Motor neuron (in vitro differentiated cells): ENCODE measurements around the gene LRP2. TPM values are rescaled to one million over a fixed set of nuclear protein-coding genes. Genes with fewer than 3 reads are reported as not detected.

Experiments
- ATAC-seq, 8 experiments: fragments of 200-7000 bp; cut with Tn5 transposase; replicated peaks in 6 of 8; 2 replicates each; pipeline ENCODE4 v1.8.0; 2021; ENCODE audit warnings: mild to moderate bottlenecking in 8 of 8, moderate library complexity in 8 of 8
- H3K27ac ChIP-seq, 2 donors: fragments of 250-450 bp; sonication (Bioruptor Pico); 2 replicates each; pipeline ENCODE4 v1.9.0; 2021; ENCODE audit warnings: antibody characterized with exemption in 2 of 2, mild to moderate bottlenecking in 2 of 2, moderate library complexity in 1 of 2
- H3K4me1 ChIP-seq, 2 donors: fragments of 250-450 bp; sonication (Bioruptor Pico); replicated peaks in 1 of 2; 2 replicates each; pipeline ENCODE4 v1.6.1; 2021; ENCODE audit warnings: antibody characterized with exemption in 2 of 2, mild to moderate bottlenecking in 2 of 2, moderate library complexity in 1 of 2
- H3K4me3 ChIP-seq, 5 donors: fragments of 250-450 bp; sonication (Bioruptor Pico); 2 replicates each; pipeline ENCODE4 v1.9.0; 2021; ENCODE audit warnings: antibody characterized with exemption in 5 of 5, mild to moderate bottlenecking in 5 of 5, moderate library complexity in 4 of 5
- WGBS, 10 experiments: fragments of 450-650 bp; shearing (Covaris generic); methylation state at CpG; one replicate each; pipeline ENCODE4 v1.0.0; 2022; 5-methylcytosine and 5-hydroxymethylcytosine counted together
- in situ Hi-C, 9 experiments: fragments of 400-800 bp; cut with MboI; loops; one replicate each; pipeline ENCODE4 v1.15.0; 2021; ENCODE audit warnings: low sequenced_read_pairs in 9 of 9, low pct_unique_long_range_greater_than_20kb in 2 of 9; ENCODE audit not compliant: unreplicated experiment in 9 of 9
- total RNA-seq, 8 experiments: library from RNA; unstranded; fragments of 300-600 nt; gene quantifications; 2 replicates each; pipeline versions ENCODE4 v1.2.3 to v1.2.4, GENCODE V29; 2022

LRP2 gene
- total RNA-seq, 8 experiments from 2014 or later, result 0.03 to 29.2 (median 6.5) TPM; not detected in 1

GRCh38 chr2:169093535-169093934, 268.8 kb downstream of the LRP2 start:
- Histone ChIP-seq H3K27ac (no peak overlapping the region), H3K4me1 (no peaks in the 10 kb centered on the region), H3K4me3 (no peak overlapping the region)
- 13 to 100% (median 92%) methylated on average over 1 to 2 of the region's 2 CpGs for WGBS, 10 experiments
- ATAC-seq, result no peak
- in situ Hi-C loops, result loop anchor here in 1 of 9 experiments (25.0 kb wide), 1 partner anchor 131 kb away; no protein-coding TSS in a partner anchor

- Histone ChIP-seq H3K27ac (no peak overlapping the region), H3K4me3 (no peak overlapping the region), H3K4me1 (no peaks in the 10 kb centered on the region)
- 0 to 90% (median 83%) methylated on average over 1 to 8 of the region's 8 CpGs for WGBS, 10 experiments
- no peak for ATAC-seq
- in situ Hi-C loops, result loop anchor here in 1 of 9 experiments (25.0 kb wide), 1 partner anchor 130 kb away; no protein-coding TSS in a partner anchor
These were observed 270.4 kb downstream of the LRP2 start for GRCh38 chr2:169091761-169092519.

GRCh38 chr2:169091256-169091655, 271.1 kb downstream of the LRP2 start:
- H3K27ac ChIP-seq, result no peak overlapping the region
- in situ Hi-C loops, result loop anchor here in 1 of 9 experiments (25.0 kb wide), 1 partner anchor 129 kb away; no protein-coding TSS in a partner anchor
- 6 to 100% (median 74%) methylated on average over 1 to 3 of the region's 3 CpGs for WGBS, 10 experiments
- no peaks in the 10 kb centered on the region for H3K4me1 ChIP-seq
- no peak for ATAC-seq
- H3K4me3 ChIP-seq, result no peak overlapping the region

- no peak overlapping the region for H3K27ac ChIP-seq
- in situ Hi-C loops, result loop anchor here in 1 of 9 experiments (25.0 kb wide), 1 partner anchor 128 kb away; no protein-coding TSS in a partner anchor
- H3K4me3 ChIP-seq, result no peak overlapping the region
- ATAC-seq, result no peak
- no peaks in the 10 kb centered on the region for H3K4me1 ChIP-seq
- 33 to 98% (median 88%) methylated on average over 3 to 6 of the region's 6 CpGs; no CpG with 5 or more reads in 1 of the 10 experiments for WGBS, 10 experiments
These were observed 272.1 kb downstream of the LRP2 start for GRCh38 chr2:169090133-169090820.

GRCh38 chr2:169089182-169089581, 273.2 kb downstream of the LRP2 start:
- no peak overlapping the region for H3K27ac ChIP-seq
- 0 to 100% (median 87%) methylated on average over 1 to 2 of the region's 2 CpGs; no CpG with 5 or more reads in 2 of the 10 experiments for whole genome bisulfite sequencing, 10 experiments
- in situ Hi-C loops, result loop anchor here in 1 of 9 experiments (25.0 kb wide), 1 partner anchor 127 kb away; no protein-coding TSS in a partner anchor

GRCh38 chr2:169087757-169088379, 274.5 kb downstream of the LRP2 start:
- ATAC-seq, result no peak
- no peak overlapping the region for H3K27ac ChIP-seq
- no peak overlapping the region for H3K4me3 ChIP-seq
- in situ Hi-C loops, result loop anchor here in 1 of 9 experiments (25.0 kb wide), 1 partner anchor 126 kb away; no protein-coding TSS in a partner anchor
- no peaks in the 10 kb centered on the region for H3K4me1 ChIP-seq
- 0 to 100% (median 73%) methylated on average over 1 to 4 of the region's 6 CpGs; no CpG with 5 or more reads in 5 of the 10 experiments for WGBS, 10 experiments

More at GRCh38 chr2:169089182-169089581, 273.2 kb downstream of the LRP2 start:
- no peak for ATAC-seq
- H3K4me1 ChIP-seq, result no peaks in the 10 kb centered on the region
- H3K4me3 ChIP-seq, result no peak overlapping the region

- 0 to 100% (median 20%) methylated on average over 1 to 2 of the region's 3 CpGs; no CpG with 5 or more reads in 5 of the 10 experiments for WGBS, 10 experiments
- ATAC-seq, result no peak
- H3K4me1 ChIP-seq, result no peaks in the 10 kb centered on the region
- no peak overlapping the region for H3K27ac ChIP-seq
- no peak overlapping the region for H3K4me3 ChIP-seq
- in situ Hi-C loops, result loop anchor here in 1 of 9 experiments (25.0 kb wide), 1 partner anchor 125 kb away; no protein-coding TSS in a partner anchor
These were observed 275.4 kb downstream of the LRP2 start for GRCh38 chr2:169086893-169087467.

- Histone ChIP-seq H3K4me3 (no peak overlapping the region), H3K4me1 (no peaks in the 10 kb centered on the region), H3K27ac (no peak overlapping the region)
- ATAC-seq, result no peak
- in situ Hi-C loops, result loop anchor here in 1 of 9 experiments (25.0 kb wide), 1 partner anchor 121 kb away; no protein-coding TSS in a partner anchor
- 9 to 86% (median 60%) methylated on average over 2 to 4 of the region's 4 CpGs; no CpG with 5 or more reads in 2 of the 10 experiments for WGBS, 10 experiments
These were observed 279.3 kb downstream of the LRP2 start for GRCh38 chr2:169082995-169083394.

GRCh38 chr2:169081551-169081950, 280.8 kb downstream of the LRP2 start:
- in situ Hi-C loops, result loop anchor here in 1 of 9 experiments (25.0 kb wide), 1 partner anchor 119 kb away; no protein-coding TSS in a partner anchor
- Histone ChIP-seq H3K4me1 (no peaks in the 10 kb centered on the region), H3K4me3 (no peak overlapping the region), H3K27ac (no peak overlapping the region)
- 5 to 92% (median 77%) methylated on average over 2 to 5 of the region's 5 CpGs; no CpG with 5 or more reads in 2 of the 10 experiments for WGBS, 10 experiments
- no peak for ATAC-seq

- no peak for ATAC-seq
- in situ Hi-C loops, result loop anchor here in 1 of 9 experiments (25.0 kb wide), 1 partner anchor 118 kb away; no protein-coding TSS in a partner anchor
- WGBS, 10 experiments, result 20 to 100% (median 57%) methylated on average over 1 to 2 of the region's 2 CpGs; no CpG with 5 or more reads in 5 of the 10 experiments
- Histone ChIP-seq H3K4me1 (no peaks in the 10 kb centered on the region), H3K27ac (no peak overlapping the region), H3K4me3 (no peak overlapping the region)
These were observed 281.9 kb downstream of the LRP2 start for GRCh38 chr2:169080250-169081069.

GRCh38 chr2:169077674-169078240, 284.6 kb downstream of the LRP2 start:
- H3K27ac ChIP-seq, result no peak overlapping the region
- in situ Hi-C loops, result loop anchor here in 1 of 9 experiments (25.0 kb wide), 1 partner anchor 115 kb away; no protein-coding TSS in a partner anchor
- no peaks in the 10 kb centered on the region for H3K4me1 ChIP-seq
- no peak overlapping the region for H3K4me3 ChIP-seq
- whole genome bisulfite sequencing, 10 experiments, result 0 to 50% (median 10%) methylated on average over 1 to 2 of the region's 2 CpGs; no CpG with 5 or more reads in 6 of the 10 experiments
- peak in 1 of 8 experiments; percentile 8 for ATAC-seq
